ENCODE measurements around the gene RFWD3.
A peak's percentile ranks its signal among the peaks of the same experiment; 100 is the strongest.

RFWD3 gene

DNA sequence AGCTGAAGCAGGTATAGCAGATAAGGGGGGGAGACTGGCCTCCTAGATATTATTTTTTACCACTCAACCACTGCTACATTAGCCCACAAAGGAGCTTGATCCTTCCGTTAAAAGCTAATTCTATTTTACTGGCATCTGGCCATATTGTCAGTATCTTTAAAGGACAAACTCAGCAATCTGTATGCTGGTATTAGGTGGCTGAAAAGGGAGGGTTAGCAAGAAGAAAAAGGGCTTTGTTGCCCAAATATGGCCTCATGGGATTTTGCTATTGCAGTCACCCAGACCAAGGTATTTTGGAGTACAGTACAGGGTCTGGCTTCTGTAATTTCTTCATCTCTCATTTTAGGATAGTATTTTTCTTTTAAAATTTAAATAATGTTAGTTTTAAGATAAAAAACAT, 14.4 kb downstream of the RFWD3 start:
- Mint-ChIP-seq H3K36me3 (ENCODE audit: low read depth) (peaks cover 38% of the 10 kb centered on the region), H3K27ac (no peak overlapping the region), H3K9me3 (no peaks in the 10 kb centered on the region), H3K4me1 (ENCODE audit: low read depth) (peaks cover 22% of the 10 kb centered on the region), H3K4me3 (no peak overlapping the region), H3K27me3 (ENCODE audit: low read depth) (no peaks in the 10 kb centered on the region)

DNA sequence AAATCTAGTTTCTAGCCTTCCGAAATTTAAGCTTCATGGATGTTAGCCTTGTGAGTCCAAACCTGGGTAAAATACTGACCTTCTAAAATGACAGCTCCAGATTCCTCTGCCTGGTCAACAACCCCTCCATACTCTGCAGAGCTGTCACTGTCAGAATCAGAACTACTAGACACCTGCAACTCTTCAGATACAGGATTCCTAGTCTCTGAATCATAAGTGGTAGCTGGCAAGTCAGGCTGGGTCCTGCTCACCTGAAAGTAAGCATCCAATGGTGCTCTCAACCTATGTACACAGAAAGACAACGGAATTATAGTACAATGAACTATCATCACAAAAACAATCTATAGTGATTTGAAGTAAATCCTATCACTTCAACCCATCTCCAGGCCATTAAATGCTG, 14.8 kb downstream of the RFWD3 start:
- Mint-ChIP-seq H3K9me3 (no peaks in the 10 kb centered on the region), H3K4me3 (no peak overlapping the region), H3K27ac (no peak overlapping the region), H3K4me1 (ENCODE audit: low read depth) (peaks cover 20% of the 10 kb centered on the region), H3K27me3 (ENCODE audit: low read depth) (no peaks in the 10 kb centered on the region), H3K36me3 (ENCODE audit: low read depth) (peaks cover 37% of the 10 kb centered on the region)

DNA sequence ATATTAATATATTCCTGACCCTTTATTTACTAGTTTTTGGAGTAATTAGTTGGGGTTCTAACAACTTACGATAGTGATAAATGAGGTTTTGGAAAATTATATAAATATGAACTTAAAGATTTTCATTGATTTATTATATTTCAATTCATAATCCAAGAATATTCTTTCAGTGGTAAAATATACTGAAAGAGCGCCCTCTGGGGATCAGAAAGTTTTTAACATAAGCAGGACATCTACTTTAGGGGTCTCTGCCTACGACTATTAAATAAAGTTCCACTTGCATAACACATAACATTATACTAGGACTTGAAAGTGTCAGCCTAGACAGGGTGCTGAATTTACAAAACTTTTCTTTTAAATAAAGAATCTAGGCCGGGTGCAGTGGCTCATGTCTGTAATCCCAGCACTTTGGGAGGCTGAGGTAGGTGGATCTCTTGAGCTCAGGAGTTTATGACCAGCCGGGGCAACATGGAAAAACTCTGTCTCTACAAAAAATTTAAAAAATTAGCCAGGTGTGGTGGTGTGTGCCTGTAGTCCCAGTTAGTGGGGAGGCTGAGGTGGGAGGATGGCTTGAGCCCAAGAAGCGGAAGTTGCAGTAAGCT, 15.6 kb downstream of the RFWD3 start:
- Mint-ChIP-seq H3K4me1 (ENCODE audit: low read depth) (peaks cover 18% of the 10 kb centered on the region), H3K9me3 (no peaks in the 10 kb centered on the region), H3K36me3 (ENCODE audit: low read depth) (peaks cover 35% of the 10 kb centered on the region), H3K4me3 (no peak overlapping the region), H3K27ac (no peak overlapping the region), H3K27me3 (ENCODE audit: low read depth) (no peaks in the 10 kb centered on the region)

GRCh38 chr16:74649839-74650504, 16.7 kb downstream of the RFWD3 start:
- H3K36me3 Mint-ChIP-seq (ENCODE audit: low read depth): peaks cover 30% of the 10 kb centered on the region
- H3K27ac Mint-ChIP-seq: no peak overlapping the region
- no peaks in the 10 kb centered on the region for H3K9me3 Mint-ChIP-seq
- peaks cover 13% of the 10 kb centered on the region for H3K4me1 Mint-ChIP-seq (ENCODE audit: low read depth)
- H3K4me3 Mint-ChIP-seq: no peak overlapping the region
- H3K27me3 Mint-ChIP-seq (ENCODE audit: low read depth): no peaks in the 10 kb centered on the region

GRCh38 chr16:74641969-74642368, 24.7 kb downstream of the RFWD3 start:
- Mint-ChIP-seq H3K27me3 (ENCODE audit: low read depth) (no peaks in the 10 kb centered on the region), H3K9me3 (no peaks in the 10 kb centered on the region), H3K27ac (no peak overlapping the region), H3K36me3 (ENCODE audit: low read depth) (peaks cover 33% of the 10 kb centered on the region), H3K4me3 (no peak overlapping the region), H3K4me1 (ENCODE audit: low read depth) (no peaks in the 10 kb centered on the region)

DNA sequence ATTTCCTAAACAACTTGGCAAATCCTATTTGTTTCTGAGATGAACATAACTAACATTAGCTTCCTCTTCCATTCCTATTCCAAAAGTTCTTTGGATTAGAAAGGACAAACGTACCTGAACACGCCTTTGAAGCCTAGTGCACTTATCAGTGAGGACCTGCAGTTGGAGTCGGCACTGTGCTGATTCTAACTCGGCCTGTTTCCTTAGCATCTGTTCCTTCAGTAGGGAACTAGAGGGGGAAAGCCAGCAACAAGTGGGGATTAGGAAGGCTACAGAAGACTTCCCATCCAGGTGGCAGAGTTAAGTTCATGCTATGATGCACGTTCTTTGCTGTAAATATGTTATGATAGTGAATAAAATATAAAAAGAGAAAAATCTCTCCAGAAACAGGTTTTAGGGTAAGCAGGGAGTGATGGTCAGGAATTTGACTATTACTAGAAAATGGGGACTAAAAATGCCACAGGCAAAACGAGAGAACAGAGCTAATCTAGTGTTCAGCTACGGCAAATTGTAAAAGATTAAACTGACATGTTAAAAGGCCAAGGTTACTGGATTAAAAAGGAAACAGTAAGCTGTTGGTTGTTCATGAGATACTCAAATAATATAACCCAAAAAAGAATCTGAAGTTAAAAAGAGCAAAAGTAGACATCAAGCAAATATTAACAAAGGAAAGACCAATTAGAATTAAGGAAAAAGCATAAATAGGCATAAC, 28.8 kb downstream of the RFWD3 start:
- H3K4me3 Mint-ChIP-seq: no peak overlapping the region
- H3K27ac Mint-ChIP-seq: peak overlapping the region; percentile 6
- H3K27me3 Mint-ChIP-seq (ENCODE audit: low read depth): no peaks in the 10 kb centered on the region
- no peaks in the 10 kb centered on the region for H3K4me1 Mint-ChIP-seq (ENCODE audit: low read depth)
- no peaks in the 10 kb centered on the region for H3K9me3 Mint-ChIP-seq
- H3K36me3 Mint-ChIP-seq (ENCODE audit: low read depth): peaks cover 26% of the 10 kb centered on the region

- no peak overlapping the region for H3K27ac Mint-ChIP-seq
- no peaks in the 10 kb centered on the region for H3K9me3 Mint-ChIP-seq
- H3K36me3 Mint-ChIP-seq (ENCODE audit: low read depth): peaks cover 36% of the 10 kb centered on the region
- H3K4me3 Mint-ChIP-seq: no peak overlapping the region
- H3K27me3 Mint-ChIP-seq (ENCODE audit: low read depth): no peaks in the 10 kb centered on the region
- H3K4me1 Mint-ChIP-seq (ENCODE audit: low read depth): no peaks in the 10 kb centered on the region
These were observed 31.4 kb downstream of the RFWD3 start for GRCh38 chr16:74635303-74635702.

DNA sequence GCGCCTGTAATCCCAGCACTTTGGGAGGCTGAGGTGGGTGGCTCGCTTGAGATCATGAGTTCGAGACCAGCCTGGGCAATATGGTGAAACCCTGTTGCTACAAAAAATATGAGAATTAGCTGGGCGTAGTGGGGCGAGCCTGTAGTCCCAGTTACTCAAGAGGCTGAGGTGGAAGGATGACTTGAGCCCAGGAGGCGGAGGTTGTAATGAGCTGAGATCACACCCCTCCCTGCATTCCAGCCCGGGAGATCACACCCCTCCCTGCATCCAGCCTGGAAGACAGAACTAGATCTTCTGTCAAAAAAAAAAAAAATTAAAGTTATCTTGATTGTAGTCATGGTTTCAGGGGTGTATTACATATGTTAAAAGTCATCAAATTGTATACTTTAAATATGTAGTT, 33.0 kb downstream of the RFWD3 start:
- H3K9me3 Mint-ChIP-seq: no peaks in the 10 kb centered on the region
- H3K27ac Mint-ChIP-seq: no peak overlapping the region
- H3K4me1 Mint-ChIP-seq (ENCODE audit: low read depth): peaks cover 5% of the 10 kb centered on the region

DNA sequence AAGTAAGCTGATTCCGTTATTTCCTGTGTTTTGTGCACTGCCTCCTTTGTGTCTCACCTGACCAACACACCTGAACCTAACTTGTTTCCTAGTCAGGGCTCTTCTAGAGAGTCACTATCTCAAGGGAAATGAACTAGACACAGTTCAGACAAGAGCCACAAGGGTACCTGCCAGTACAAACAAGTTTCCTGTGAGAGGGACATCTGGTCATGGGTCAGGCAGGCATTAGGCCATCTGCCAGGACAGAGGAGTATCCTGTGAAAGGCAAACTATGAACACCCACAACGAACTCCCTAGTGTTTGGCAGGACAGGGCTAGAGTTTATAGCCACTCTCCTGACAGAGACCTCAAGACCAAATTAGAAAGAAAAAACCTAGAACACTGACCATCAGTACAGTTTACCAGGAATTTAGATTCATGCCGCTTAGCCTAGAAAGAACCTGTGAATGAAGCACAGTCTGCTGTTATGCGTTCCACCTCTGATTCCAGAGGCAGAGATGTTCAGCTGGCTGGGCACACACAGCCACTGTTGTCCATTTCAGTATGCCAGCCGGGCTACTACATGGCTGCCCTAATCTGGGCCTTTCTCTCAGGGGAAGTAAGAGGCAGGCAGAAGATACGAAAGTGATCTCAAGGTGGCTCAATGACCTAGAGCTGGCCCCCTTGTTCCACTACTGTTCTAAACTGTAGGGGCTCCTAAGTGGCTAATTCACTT, 39.0 kb downstream of the RFWD3 start:
- Mint-ChIP-seq H3K36me3 (ENCODE audit: low read depth) (peaks cover 73% of the 10 kb centered on the region), H3K9me3 (no peaks in the 10 kb centered on the region), H3K27me3 (ENCODE audit: low read depth) (no peaks in the 10 kb centered on the region), H3K27ac (peak overlapping the region; percentile 42), H3K4me3 (no peak overlapping the region), H3K4me1 (ENCODE audit: low read depth) (peaks cover 27% of the 10 kb centered on the region)

More for the DNA sequence above, 33.0 kb downstream of the RFWD3 start:
- Mint-ChIP-seq H3K27me3 (ENCODE audit: low read depth) (no peaks in the 10 kb centered on the region), H3K4me3 (no peak overlapping the region), H3K36me3 (ENCODE audit: low read depth) (peaks cover 48% of the 10 kb centered on the region)

GRCh38 chr16:74626741-74627416, 39.8 kb downstream of the RFWD3 start:
- H3K4me3 Mint-ChIP-seq: no peak overlapping the region
- peak overlapping the region; percentile 55 for H3K27ac Mint-ChIP-seq
- H3K36me3 Mint-ChIP-seq (ENCODE audit: low read depth): peaks cover 72% of the 10 kb centered on the region
- peaks cover 27% of the 10 kb centered on the region for H3K4me1 Mint-ChIP-seq (ENCODE audit: low read depth)
- no peaks in the 10 kb centered on the region for H3K27me3 Mint-ChIP-seq (ENCODE audit: low read depth)
- no peaks in the 10 kb centered on the region for H3K9me3 Mint-ChIP-seq

DNA sequence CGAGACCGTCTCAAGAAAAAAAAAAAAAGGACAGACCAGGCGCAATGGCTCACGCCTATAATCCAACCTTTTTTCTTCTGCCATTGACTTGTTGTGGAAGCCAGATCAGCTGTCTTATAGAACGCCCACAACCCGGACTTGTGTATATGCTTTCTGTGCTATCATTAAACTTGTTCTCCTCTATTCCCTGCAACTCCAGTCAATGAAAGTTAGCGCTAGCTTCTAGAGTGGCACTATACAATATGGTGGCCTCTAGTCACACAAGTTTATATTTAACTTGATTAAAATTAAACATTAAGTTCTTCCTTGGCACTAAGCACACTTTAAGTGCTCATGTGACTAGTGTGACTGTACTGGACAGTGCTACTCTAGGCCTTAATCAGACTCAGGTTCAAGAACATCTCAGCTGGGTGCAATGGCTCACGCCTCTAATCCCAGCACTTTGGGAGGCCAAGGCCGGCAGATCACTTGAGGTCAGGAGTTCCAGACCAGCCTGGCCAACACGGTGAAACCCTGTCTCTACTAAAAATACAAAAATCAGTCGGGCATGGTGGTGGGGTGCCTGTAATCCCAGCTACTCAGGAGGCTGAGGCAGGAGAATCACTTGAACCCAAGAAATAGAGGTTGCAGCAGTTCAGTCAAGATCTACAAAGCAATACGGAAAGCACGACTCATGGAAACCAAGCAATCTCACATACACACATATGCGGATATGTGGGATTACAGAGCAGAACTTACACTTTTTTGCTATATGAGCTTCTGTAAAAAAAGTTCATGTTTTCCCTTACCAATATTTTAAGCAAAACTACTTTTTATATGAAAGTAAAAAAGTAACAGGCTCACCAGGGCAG, 41.0 kb downstream of the RFWD3 start:
- Mint-ChIP-seq H3K4me3 (no peak overlapping the region), H3K27ac (no peak overlapping the region), H3K9me3 (no peaks in the 10 kb centered on the region), H3K4me1 (ENCODE audit: low read depth) (peaks cover 27% of the 10 kb centered on the region), H3K36me3 (ENCODE audit: low read depth) (peaks cover 73% of the 10 kb centered on the region), H3K27me3 (ENCODE audit: low read depth) (no peaks in the 10 kb centered on the region)

DNA sequence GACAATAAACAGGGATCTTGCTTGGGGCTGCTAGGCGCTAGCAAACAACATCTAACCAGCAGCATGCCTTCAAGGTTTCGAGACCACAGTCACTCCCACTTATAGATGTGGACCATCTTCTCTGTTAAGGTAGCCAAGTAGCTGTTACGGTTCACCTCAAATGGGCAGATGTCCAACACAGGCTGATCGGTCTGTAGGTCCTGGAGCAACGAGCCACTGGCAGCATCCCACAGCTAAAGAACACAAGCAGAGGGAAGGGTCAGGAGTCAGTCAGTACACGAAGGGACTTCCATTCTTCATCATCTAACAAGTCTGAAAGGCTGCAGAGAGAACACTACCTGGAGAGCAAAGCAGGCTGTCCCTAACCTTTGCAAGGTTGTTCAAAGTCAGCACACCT, 42.8 kb downstream of the RFWD3 start:
- no peaks in the 10 kb centered on the region for H3K27me3 Mint-ChIP-seq (ENCODE audit: low read depth)
- H3K4me3 Mint-ChIP-seq: no peak overlapping the region
- H3K27ac Mint-ChIP-seq: no peak overlapping the region
- H3K4me1 Mint-ChIP-seq (ENCODE audit: low read depth): peaks cover 24% of the 10 kb centered on the region
- peaks cover 63% of the 10 kb centered on the region for H3K36me3 Mint-ChIP-seq (ENCODE audit: low read depth)
- H3K9me3 Mint-ChIP-seq: no peaks in the 10 kb centered on the region

- H3K36me3 Mint-ChIP-seq (ENCODE audit: low read depth): peaks cover 58% of the 10 kb centered on the region
These were observed 43.4 kb downstream of the RFWD3 start for GRCh38 chr16:74623214-74623838.

More at GRCh38 chr16:74623214-74623838, 43.4 kb downstream of the RFWD3 start:
- Mint-ChIP-seq H3K27ac (no peak overlapping the region), H3K4me3 (no peak overlapping the region), H3K4me1 (ENCODE audit: low read depth) (peaks cover 21% of the 10 kb centered on the region), H3K27me3 (ENCODE audit: low read depth) (no peaks in the 10 kb centered on the region), H3K9me3 (no peaks in the 10 kb centered on the region)
